PFSK-1 (cell line): Measurements from ENCODE around the gene MLNR.

Source experiments
- POLR2AphosphoS5 ChIP-seq: IDR thresholded peaks from 2 replicates; pipeline ENCODE4 v1.6.1; 2012; ENCODE audit warnings: low read depth, mild to moderate bottlenecking, control low read depth, low read length, moderate library complexity
- SIN3A ChIP-seq: IDR thresholded peaks from 2 replicates; pipeline ENCODE4 v1.6.1; 2012; ENCODE audit warnings: mild to moderate bottlenecking, low read length, moderate library complexity, borderline replicate concordance; ENCODE audit not compliant: insufficient read depth

GRCh38 chr13:49210114-49210513, 10.0 kb upstream of the MLNR start:
- TF ChIP-seq POLR2AphosphoS5 = no peak
- TF ChIP-seq SIN3A = no peak
